Right atrium auricular region (tissue), 2 donors: ENCODE data around the gene PLEKHA7. TPM values are rescaled to one million over a fixed set of nuclear protein-coding genes. Genes with fewer than 3 reads are reported as not detected.

Experiments
- DNase-seq: peaks from one replicate; pipeline ENCODE4 v3.0.0-alpha.2; 2019; ENCODE audit warnings: low spot score
- H3K27ac ChIP-seq, 2 donors: fragments of 200-600 bp; sonication (generic); 1 replicate in 1 of 2; 2 replicates in 1 of 2; pipeline ENCODE4 v1.5.1; 2016 to 2019
- H3K27me3 ChIP-seq, 2 donors: fragments of 200-600 bp; sonication (generic); one replicate each; pipeline versions ENCODE4 v1.5.1 to v1.6.0; 2017 to 2019
- H3K36me3 ChIP-seq: fragments of 200-600 bp; sonication (generic); one replicate; pipeline ENCODE4 v1.5.1; 2016
- H3K4me1 ChIP-seq, 2 donors: fragments of 200-600 bp; sonication (generic); one replicate each; pipeline versions ENCODE4 v1.5.1 to v1.6.0; 2017 to 2019
- H3K4me3 ChIP-seq, 2 donors: fragments of 200-600 bp; sonication (generic); 1 replicate in 1 of 2; 2 replicates in 1 of 2; pipeline ENCODE4 v1.5.1; 2017 to 2019; ENCODE audit warnings: mild to moderate bottlenecking in 1 of 2, moderate library complexity in 1 of 2
- H3K9me3 ChIP-seq, 2 donors: fragments of 200-600 bp; sonication (generic); one replicate each; pipeline ENCODE4 v1.5.1; 2019
- total RNA-seq, 2 donors: library from RNA; depleted of rRNA; stranded (reverse); fragments of >200 nt; gene quantifications; one replicate each; pipeline ENCODE4 v1.1.0, GENCODE V29; 2016
- TF ChIP-seq, protein P1 (sequence below), 2 donors: fragments of 200-600 bp; sonication (generic); IDR thresholded peaks; one replicate each; pipeline ENCODE4 v1.5.1; 2019; ENCODE audit warnings: antibody characterized with exemption in 2 of 2

PLEKHA7 gene
- total RNA-seq, 2 donors from 2014 or later = 18.8 to 24.6 TPM

DNA sequence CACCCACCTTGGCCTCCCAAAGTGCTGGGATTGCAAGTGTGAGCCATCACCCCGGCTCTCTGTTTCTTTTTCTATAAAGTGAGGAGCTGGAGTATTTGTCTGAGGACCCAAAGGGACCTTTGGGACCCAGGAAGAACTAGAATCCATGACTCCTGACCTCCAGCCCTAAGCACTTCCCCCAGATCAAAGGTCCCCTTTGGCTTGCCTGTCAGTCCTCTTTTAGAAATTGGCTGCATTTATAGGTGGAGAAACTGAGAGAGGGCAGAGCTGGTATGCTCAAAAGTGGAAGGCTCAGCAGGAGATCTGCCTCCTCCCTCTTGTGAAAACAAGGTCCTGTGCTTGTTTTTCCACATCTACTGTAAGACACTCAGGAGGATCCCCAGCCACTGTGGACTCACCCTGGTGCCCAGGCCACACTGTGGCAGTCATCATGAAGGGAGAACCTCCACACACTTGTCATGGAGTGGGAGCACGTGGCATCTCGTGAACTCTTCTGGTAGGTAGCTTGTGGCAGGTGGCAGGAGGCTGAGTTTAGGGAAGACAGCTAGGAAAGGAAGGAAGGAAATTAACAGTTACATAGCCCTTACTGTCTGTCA lies 12.4 kb upstream of the PLEKHA7 start:
- DNase-seq = no peak
- TF ChIP-seq, protein P1, sequence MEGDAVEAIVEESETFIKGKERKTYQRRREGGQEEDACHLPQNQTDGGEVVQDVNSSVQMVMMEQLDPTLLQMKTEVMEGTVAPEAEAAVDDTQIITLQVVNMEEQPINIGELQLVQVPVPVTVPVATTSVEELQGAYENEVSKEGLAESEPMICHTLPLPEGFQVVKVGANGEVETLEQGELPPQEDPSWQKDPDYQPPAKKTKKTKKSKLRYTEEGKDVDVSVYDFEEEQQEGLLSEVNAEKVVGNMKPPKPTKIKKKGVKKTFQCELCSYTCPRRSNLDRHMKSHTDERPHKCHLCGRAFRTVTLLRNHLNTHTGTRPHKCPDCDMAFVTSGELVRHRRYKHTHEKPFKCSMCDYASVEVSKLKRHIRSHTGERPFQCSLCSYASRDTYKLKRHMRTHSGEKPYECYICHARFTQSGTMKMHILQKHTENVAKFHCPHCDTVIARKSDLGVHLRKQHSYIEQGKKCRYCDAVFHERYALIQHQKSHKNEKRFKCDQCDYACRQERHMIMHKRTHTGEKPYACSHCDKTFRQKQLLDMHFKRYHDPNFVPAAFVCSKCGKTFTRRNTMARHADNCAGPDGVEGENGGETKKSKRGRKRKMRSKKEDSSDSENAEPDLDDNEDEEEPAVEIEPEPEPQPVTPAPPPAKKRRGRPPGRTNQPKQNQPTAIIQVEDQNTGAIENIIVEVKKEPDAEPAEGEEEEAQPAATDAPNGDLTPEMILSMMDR (IDR thresholded peaks at IDR 0.05) = no peak
- Histone ChIP-seq H3K27ac (no peak overlapping the region), H3K9me3 (no peaks in the 10 kb centered on the region), H3K4me3 (no peak overlapping the region), H3K36me3 (no peaks in the 10 kb centered on the region), H3K4me1 (no peaks in the 10 kb centered on the region), H3K27me3 (no peaks in the 10 kb centered on the region)

DNA sequence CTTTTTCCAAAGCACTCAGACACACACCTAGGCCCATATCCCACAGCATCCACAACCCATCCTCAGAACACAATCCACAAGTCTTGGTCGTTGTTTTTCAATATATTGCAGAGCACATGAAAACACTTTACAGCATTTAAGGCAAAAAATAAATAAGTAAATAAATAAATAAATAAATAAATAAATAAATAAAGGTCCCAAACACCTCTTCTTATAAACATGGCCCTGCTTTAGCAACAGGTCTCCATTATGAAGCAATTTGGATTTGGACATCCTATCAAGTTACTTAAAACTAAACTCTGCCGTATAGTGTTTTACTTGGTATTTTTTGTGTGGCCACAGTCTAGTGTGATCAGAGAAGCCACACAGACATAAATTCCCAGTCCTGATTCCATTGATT lies 10.7 kb upstream of the PLEKHA7 start:
- no peak overlapping the region for H3K27ac ChIP-seq
- no peaks in the 10 kb centered on the region for H3K9me3 ChIP-seq
- no peaks in the 10 kb centered on the region for H3K4me1 ChIP-seq
- TF ChIP-seq, protein P1 (IDR thresholded peaks at IDR 0.05) = no peak
- H3K27me3 ChIP-seq = no peaks in the 10 kb centered on the region
- H3K36me3 ChIP-seq = no peaks in the 10 kb centered on the region
- no peak for DNase-seq
- H3K4me3 ChIP-seq = no peak overlapping the region

DNA sequence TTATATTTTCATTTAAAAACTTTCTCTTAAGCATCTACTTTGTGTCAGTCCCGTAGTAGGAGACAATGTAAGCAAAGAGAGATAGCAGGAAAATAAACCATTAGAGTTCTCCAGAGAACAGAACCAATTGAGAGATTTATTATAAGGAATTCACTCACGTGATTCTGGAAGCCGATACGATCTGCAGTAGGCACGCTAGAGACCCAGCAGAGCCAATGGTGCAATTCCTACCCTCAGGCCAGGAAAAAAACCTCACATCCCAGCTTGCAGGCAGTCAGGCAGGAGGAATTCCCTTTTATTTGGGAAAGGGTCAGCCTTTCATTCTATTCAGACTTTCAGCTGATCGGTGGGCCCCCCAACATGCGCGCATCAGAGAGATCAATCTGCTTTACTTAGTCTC lies 7.3 kb upstream of the PLEKHA7 start:
- DNase-seq = no peak

DNA sequence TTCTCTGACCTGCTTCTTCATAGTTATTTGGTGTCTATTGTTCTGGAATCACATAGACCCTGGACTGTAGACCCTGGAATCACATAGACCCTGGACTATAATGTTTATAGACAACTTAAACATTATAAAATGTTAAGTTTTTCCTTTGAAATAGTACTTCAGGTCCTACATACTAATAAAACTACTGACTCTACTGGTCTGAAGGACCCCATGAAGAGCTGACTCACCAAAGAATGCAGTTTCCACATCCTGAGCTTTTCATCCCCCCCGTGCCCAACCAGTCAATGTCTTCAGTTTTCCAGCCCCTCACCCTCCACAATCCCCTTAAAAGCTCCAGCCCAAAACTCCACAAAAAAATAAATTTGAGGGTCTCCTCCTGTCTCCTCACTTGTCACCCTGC lies 6.6 kb upstream of the PLEKHA7 start:
- DNase-seq = no peak
- no peaks in the 10 kb centered on the region for H3K4me1 ChIP-seq
- no peaks in the 10 kb centered on the region for H3K9me3 ChIP-seq
- no peaks in the 10 kb centered on the region for H3K27me3 ChIP-seq
- H3K27ac ChIP-seq = no peak overlapping the region
- TF ChIP-seq, protein P1 (IDR thresholded peaks at IDR 0.05) = no peak
- H3K36me3 ChIP-seq = no peaks in the 10 kb centered on the region
- H3K4me3 ChIP-seq = no peak overlapping the region

More for the DNA sequence above, 7.3 kb upstream of the PLEKHA7 start:
- Histone ChIP-seq H3K4me3 (no peak overlapping the region), H3K27me3 (no peaks in the 10 kb centered on the region), H3K9me3 (no peaks in the 10 kb centered on the region), H3K27ac (no peak overlapping the region), H3K4me1 (no peaks in the 10 kb centered on the region), H3K36me3 (no peaks in the 10 kb centered on the region)
- TF ChIP-seq, protein P1 (IDR thresholded peaks at IDR 0.05) = no peak

DNA sequence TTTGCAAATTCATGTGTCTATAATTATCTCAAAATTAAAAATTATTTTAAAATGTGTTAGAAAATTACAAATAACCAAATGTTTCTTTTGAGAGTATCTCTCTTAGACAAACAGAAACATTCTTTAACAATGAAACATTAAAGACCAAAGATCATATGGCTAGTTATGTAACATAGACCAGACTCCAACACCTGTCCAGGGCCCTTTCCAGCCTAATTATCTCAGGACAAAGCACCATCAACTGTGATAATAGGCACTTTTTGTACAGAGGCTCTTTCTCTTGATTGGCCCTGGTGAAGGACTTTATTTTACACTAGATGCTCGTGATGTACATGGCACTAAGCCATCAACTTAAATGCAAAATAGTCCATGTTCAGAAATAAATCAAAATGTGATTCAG lies 5.0 kb upstream of the PLEKHA7 start:
- Histone ChIP-seq H3K9me3 (no peaks in the 10 kb centered on the region), H3K36me3 (no peaks in the 10 kb centered on the region), H3K4me1 (no peaks in the 10 kb centered on the region), H3K27me3 (no peaks in the 10 kb centered on the region), H3K27ac (no peak overlapping the region), H3K4me3 (no peak overlapping the region)
- TF ChIP-seq, protein P1 (IDR thresholded peaks at IDR 0.05) = no peak
- DNase-seq = no peak

DNA sequence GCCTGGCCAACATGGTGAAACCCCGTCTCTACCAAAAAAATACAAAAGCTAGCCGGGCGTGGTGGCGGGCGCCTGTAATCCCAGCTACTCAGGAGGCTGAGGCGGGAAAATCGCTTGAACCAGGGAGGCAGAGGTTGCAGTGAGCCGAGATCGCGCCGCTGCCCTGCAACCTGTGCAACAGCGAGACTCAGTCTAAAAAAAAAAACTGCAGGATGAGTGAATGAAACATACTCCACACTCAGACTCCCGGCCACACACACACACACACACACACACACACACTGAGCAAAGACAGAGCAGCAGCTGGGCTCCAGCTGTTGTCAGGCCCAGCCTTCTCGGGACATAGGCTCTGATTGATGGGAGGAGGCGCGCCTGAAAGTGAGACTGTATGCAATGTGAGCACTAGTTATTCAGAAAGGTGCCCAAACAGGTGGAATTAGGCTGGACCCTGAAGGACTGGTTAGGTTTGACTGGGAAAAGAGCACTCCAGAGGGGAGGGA lies 1.5 kb upstream of the PLEKHA7 start:
- Histone ChIP-seq H3K27ac (no peak overlapping the region), H3K36me3 (no peaks in the 10 kb centered on the region), H3K27me3 (no peaks in the 10 kb centered on the region), H3K4me1 (peaks cover 0 to 7% of the 10 kb centered on the region in 2 donors), H3K9me3 (no peaks in the 10 kb centered on the region), H3K4me3 (no peak overlapping the region)
- TF ChIP-seq, protein P1 (IDR thresholded peaks at IDR 0.05) = no peak
- no peak for DNase-seq
